ENCODE results near the gene VPS36.

GRCh38 chr13:52411629-52412028 lies 38.8 kb downstream of the VPS36 start:
- TF ChIP-seq, protein P1, sequence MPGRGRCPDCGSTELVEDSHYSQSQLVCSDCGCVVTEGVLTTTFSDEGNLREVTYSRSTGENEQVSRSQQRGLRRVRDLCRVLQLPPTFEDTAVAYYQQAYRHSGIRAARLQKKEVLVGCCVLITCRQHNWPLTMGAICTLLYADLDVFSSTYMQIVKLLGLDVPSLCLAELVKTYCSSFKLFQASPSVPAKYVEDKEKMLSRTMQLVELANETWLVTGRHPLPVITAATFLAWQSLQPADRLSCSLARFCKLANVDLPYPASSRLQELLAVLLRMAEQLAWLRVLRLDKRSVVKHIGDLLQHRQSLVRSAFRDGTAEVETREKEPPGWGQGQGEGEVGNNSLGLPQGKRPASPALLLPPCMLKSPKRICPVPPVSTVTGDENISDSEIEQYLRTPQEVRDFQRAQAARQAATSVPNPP (IDR thresholded peaks at IDR 0.05; ENCODE audit: borderline replicate concordance, insufficient read depth, insufficient read length): no peak
- no peak for TF ChIP-seq EZH2 (IDR thresholded peaks at IDR 0.05; ENCODE audit: borderline replicate concordance, low read depth, low read length)
- TF ChIP-seq CHD2 (IDR thresholded peaks at IDR 0.05; ENCODE audit: low read depth, low read length): no peak
- no peak for TF ChIP-seq TFE3 (CRISPR knock-in tag; IDR thresholded peaks at IDR 0.05)
- TF ChIP-seq ZNF778 (CRISPR knock-in tag; IDR thresholded peaks at IDR 0.05): no peak
- TF ChIP-seq KLF6 (CRISPR knock-in tag; IDR thresholded peaks at IDR 0.05; ENCODE audit: borderline replicate concordance): no peak
- TF ChIP-seq, protein P2, sequence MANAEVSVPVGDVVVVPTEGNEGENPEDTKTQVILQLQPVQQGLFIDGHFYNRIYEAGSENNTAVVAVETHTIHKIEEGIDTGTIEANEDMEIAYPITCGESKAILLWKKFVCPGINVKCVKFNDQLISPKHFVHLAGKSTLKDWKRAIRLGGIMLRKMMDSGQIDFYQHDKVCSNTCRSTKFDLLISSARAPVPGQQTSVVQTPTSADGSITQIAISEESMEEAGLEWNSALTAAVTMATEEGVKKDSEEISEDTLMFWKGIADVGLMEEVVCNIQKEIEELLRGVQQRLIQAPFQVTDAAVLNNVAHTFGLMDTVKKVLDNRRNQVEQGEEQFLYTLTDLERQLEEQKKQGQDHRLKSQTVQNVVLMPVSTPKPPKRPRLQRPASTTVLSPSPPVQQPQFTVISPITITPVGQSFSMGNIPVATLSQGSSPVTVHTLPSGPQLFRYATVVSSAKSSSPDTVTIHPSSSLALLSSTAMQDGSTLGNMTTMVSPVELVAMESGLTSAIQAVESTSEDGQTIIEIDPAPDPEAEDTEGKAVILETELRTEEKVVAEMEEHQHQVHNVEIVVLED (CRISPR knock-in tag; IDR thresholded peaks at IDR 0.05): no peak
- TF ChIP-seq, protein P3, sequence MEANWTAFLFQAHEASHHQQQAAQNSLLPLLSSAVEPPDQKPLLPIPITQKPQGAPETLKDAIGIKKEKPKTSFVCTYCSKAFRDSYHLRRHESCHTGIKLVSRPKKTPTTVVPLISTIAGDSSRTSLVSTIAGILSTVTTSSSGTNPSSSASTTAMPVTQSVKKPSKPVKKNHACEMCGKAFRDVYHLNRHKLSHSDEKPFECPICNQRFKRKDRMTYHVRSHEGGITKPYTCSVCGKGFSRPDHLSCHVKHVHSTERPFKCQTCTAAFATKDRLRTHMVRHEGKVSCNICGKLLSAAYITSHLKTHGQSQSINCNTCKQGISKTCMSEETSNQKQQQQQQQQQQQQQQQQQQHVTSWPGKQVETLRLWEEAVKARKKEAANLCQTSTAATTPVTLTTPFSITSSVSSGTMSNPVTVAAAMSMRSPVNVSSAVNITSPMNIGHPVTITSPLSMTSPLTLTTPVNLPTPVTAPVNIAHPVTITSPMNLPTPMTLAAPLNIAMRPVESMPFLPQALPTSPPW (CRISPR knock-in tag; IDR thresholded peaks at IDR 0.05): no peak
- TF ChIP-seq TRIM28 (IDR thresholded peaks at IDR 0.05): no peak
- TF ChIP-seq, protein P4, sequence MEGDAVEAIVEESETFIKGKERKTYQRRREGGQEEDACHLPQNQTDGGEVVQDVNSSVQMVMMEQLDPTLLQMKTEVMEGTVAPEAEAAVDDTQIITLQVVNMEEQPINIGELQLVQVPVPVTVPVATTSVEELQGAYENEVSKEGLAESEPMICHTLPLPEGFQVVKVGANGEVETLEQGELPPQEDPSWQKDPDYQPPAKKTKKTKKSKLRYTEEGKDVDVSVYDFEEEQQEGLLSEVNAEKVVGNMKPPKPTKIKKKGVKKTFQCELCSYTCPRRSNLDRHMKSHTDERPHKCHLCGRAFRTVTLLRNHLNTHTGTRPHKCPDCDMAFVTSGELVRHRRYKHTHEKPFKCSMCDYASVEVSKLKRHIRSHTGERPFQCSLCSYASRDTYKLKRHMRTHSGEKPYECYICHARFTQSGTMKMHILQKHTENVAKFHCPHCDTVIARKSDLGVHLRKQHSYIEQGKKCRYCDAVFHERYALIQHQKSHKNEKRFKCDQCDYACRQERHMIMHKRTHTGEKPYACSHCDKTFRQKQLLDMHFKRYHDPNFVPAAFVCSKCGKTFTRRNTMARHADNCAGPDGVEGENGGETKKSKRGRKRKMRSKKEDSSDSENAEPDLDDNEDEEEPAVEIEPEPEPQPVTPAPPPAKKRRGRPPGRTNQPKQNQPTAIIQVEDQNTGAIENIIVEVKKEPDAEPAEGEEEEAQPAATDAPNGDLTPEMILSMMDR (IDR thresholded peaks at IDR 0.05 in 2 of 3, conservative IDR thresholded peaks at IDR 0.05 in 1 of 3; ENCODE audit: insufficient read depth in 2 of 3, low read depth in 1 of 3, low read length in 3 of 3): no peak
- no peak for TF ChIP-seq ESRRB (CRISPR knock-in tag; IDR thresholded peaks at IDR 0.05; ENCODE audit: borderline replicate concordance)
- TF ChIP-seq RB1 (IDR thresholded peaks at IDR 0.05; ENCODE audit: low read depth): no peak
